Osteocyte (in vitro differentiated cells): ENCODE results near the gene KIAA0930. TPM values are rescaled to one million over a fixed set of nuclear protein-coding genes. Genes with fewer than 3 reads are reported as not detected.

Experiments used
- DNase-seq: peaks from one replicate; pipeline ENCODE4 v3.0.0; 2021; ENCODE audit warnings: mixed read lengths; ENCODE audit not compliant: unreplicated experiment; ENCODE audit errors: extremely low spot score
- H3K27ac Mint-ChIP-seq: one replicate; pipeline ENCODE4 v1.8.0; 2021; ENCODE audit warnings: mild to moderate bottlenecking, mixed read lengths; ENCODE audit not compliant: unreplicated experiment
- H3K27me3 Mint-ChIP-seq: one replicate; pipeline ENCODE4 v1.8.0; 2021; ENCODE audit warnings: mixed read lengths; ENCODE audit not compliant: unreplicated experiment
- H3K36me3 Mint-ChIP-seq: one replicate; pipeline ENCODE4 v1.8.0; 2021; ENCODE audit warnings: mixed read lengths; ENCODE audit not compliant: unreplicated experiment
- H3K4me1 Mint-ChIP-seq: one replicate; pipeline ENCODE4 v1.8.0; 2021; ENCODE audit warnings: mixed read lengths; ENCODE audit not compliant: unreplicated experiment
- H3K4me3 Mint-ChIP-seq: one replicate; pipeline ENCODE4 v1.8.0; 2021; ENCODE audit warnings: mild to moderate bottlenecking, moderate library complexity, mixed read lengths; ENCODE audit not compliant: unreplicated experiment
- H3K9me3 Mint-ChIP-seq: one replicate; pipeline ENCODE4 v1.8.0; 2021; ENCODE audit warnings: mixed read lengths; ENCODE audit not compliant: unreplicated experiment
- CTCF ChIP-seq: fragments of 200-600 bp; sonication (generic); IDR thresholded peaks from 2 replicates; pipeline ENCODE4 v1.5.0; 2021; ENCODE audit warnings: antibody characterized with exemption, mild to moderate bottlenecking, moderate library complexity
- total RNA-seq: library from RNA; stranded (reverse); gene quantifications from 2 replicates; pipeline ENCODE4 v1.2.1, GENCODE V29; 2021

KIAA0930 gene
- total RNA-seq, 1 donor from 2014 or later, result 53.1 TPM

GRCh38 chr22:45202333-45203149, 38.2 kb downstream of the KIAA0930 start:
- Mint-ChIP-seq H3K4me1 (peaks cover 16% of the 10 kb centered on the region), H3K9me3 (no peaks in the 10 kb centered on the region), H3K27me3 (no peaks in the 10 kb centered on the region), H3K4me3 (no peak overlapping the region), H3K36me3 (peaks cover 18% of the 10 kb centered on the region), H3K27ac (no peak overlapping the region)
- no peak for DNase-seq
- TF ChIP-seq CTCF, result no peak

GRCh38 chr22:45201678-45202332, 38.9 kb downstream of the KIAA0930 start:
- Mint-ChIP-seq H3K27ac (peak overlapping the region; percentile 16), H3K27me3 (no peaks in the 10 kb centered on the region), H3K4me3 (no peak overlapping the region), H3K9me3 (no peaks in the 10 kb centered on the region), H3K4me1 (peaks cover 16% of the 10 kb centered on the region), H3K36me3 (peaks cover 18% of the 10 kb centered on the region)
- DNase-seq, result no peak
- TF ChIP-seq CTCF, result no peak

GRCh38 chr22:45200860-45201511, 39.7 kb downstream of the KIAA0930 start:
- peaks cover 16% of the 10 kb centered on the region for H3K4me1 Mint-ChIP-seq
- H3K9me3 Mint-ChIP-seq, result no peaks in the 10 kb centered on the region
- H3K36me3 Mint-ChIP-seq, result peaks cover 18% of the 10 kb centered on the region
- no peaks in the 10 kb centered on the region for H3K27me3 Mint-ChIP-seq
- H3K4me3 Mint-ChIP-seq, result no peak overlapping the region
- H3K27ac Mint-ChIP-seq, result peak overlapping the region; percentile 52
- no peak for DNase-seq
- no peak for TF ChIP-seq CTCF

- Mint-ChIP-seq H3K9me3 (no peaks in the 10 kb centered on the region), H3K4me3 (no peak overlapping the region), H3K36me3 (peaks cover 21% of the 10 kb centered on the region), H3K27ac (no peak overlapping the region), H3K4me1 (peaks cover 16% of the 10 kb centered on the region), H3K27me3 (no peaks in the 10 kb centered on the region)
- no peak for DNase-seq
- no peak for TF ChIP-seq CTCF
Observed at GRCh38 chr22:45200230-45200629, 40.5 kb downstream of the KIAA0930 start.

- Mint-ChIP-seq H3K9me3 (no peaks in the 10 kb centered on the region), H3K27ac (no peak overlapping the region), H3K4me1 (peaks cover 16% of the 10 kb centered on the region), H3K36me3 (peaks cover 21% of the 10 kb centered on the region), H3K4me3 (no peak overlapping the region), H3K27me3 (no peaks in the 10 kb centered on the region)
- no peak for TF ChIP-seq CTCF
- DNase-seq, result no peak
Observed at GRCh38 chr22:45199723-45200122, 41.0 kb downstream of the KIAA0930 start.
